ELF-1 (cell line): Measurements from ENCODE around the gene CDK14.

ENCODE experiments used
- DNase-seq: peaks from one replicate; pipeline ENCODE4 v3.0.0-alpha.2; 2016; ENCODE audit warnings: low read depth, low spot score

The CDK14 gene

DNA sequence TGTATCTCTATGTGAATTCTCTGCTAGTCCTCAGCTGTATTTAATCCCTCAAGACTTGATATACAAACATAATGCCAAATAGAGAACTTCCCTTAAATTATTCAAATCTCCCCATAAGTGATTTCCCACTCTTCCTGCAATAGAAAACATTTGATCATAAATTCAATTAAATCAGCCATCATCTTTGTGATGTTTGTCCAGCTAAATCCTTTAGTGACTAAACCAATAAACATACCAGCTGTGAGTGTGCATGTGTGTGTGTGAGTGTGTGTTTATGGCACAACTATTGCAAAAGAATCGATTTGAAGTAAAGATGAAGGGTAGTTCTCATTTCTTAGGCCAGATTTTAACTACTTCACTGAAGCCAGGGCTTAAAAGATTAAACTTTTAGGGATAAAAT lies 492.6 kb downstream of the CDK14 start:
- no peak for DNase-seq

DNA sequence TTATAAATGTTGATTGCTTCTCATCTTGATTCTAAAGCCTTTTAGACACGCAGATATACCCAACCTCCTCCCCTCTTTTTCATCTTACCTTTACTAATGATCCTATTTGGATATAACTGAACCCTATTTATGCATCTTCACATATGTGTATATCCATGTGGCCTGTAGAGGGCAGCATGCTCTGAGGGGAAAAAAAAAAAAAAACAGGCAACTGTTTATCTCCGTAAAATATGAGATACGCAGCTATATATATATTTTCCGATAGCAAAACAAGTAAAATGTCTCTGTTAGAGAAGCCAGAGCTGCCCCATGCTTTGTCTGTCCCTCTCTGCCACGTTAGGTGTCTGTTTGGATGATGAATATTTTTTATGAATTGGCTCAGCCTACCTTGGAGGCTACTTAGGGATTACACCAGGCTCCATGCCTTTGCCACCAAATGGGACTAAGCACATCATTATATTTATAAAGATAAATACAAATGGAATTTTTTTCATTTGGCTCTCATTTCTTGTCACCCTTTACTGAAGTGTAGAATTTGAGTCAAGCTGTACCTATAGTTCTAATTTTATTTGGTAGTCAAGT lies 493.4 kb downstream of the CDK14 start:
- no peak for DNase-seq

DNA sequence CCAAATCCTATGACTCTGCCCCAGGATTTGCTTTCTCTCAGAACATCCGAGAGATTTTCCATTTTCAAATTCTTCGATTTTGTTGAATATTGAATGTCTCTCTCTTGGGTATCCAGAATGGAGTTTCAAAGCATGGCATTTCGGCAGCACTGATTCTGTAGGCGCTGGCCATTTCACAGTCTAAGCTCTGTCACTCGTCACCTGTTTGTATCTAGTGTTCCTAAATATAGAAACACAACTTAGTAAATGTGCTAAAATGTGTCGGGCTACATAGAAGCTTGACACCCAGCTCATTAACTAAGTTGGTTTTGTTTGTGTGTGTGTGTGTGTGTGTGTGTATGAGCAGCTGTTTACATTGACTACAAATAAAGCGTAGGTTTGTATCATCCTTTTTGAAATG lies 494.6 kb downstream of the CDK14 start:
- DNase-seq = no peak

GRCh38 chr7:91091631-91092030 lies 495.5 kb downstream of the CDK14 start:
- no peak for DNase-seq

- no peak for DNase-seq
These were observed 497.1 kb downstream of the CDK14 start for GRCh38 chr7:91093181-91093580.

DNA sequence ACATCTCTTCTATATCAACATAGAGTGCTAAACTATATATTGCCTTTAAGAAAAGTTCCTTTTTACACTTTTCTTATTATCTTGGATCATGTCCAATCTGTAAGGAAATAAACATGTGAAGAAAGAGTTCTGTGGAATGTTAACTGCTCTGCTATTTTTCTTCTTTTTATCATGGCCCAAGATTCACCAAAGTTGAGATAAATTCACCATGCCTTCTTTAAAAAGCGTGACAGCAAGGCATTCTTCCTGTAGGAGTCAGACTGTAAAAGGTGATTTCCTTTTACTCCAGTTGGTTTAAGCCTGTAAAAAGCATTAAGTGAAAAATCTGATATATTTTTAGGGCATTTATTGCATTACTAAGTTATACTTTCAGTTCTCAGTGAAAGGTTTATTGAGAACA lies 502.4 kb downstream of the CDK14 start:
- no peak for DNase-seq

GRCh38 chr7:91103363-91103762 lies 507.2 kb downstream of the CDK14 start:
- peak; percentile 9 for DNase-seq

DNA sequence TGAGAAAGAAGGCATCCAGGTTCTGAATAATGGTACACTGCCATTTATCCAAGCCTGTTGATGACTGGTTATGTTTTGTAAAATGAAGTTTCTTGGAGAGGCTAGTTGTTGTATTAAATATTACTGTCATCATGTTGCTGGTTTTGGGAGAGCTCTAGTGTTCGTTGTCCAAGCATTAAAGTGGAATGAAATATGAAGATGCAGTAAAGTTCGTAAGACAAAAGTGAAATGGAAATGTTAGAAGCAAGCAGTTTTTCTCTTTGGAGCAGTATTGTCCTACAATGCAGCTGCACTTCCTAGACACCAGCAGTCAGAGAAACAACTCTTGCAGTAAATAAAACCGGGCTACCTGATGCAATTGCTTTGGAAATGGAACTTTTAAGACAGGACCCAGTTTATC lies 511.3 kb downstream of the CDK14 start:
- DNase-seq = no peak

- DNase-seq = no peak
These were observed 513.1 kb downstream of the CDK14 start for GRCh38 chr7:91109200-91109599.

- DNase-seq = no peak
These were observed 516.8 kb downstream of the CDK14 start for GRCh38 chr7:91112902-91113341.

GRCh38 chr7:91114232-91114631 lies 518.1 kb downstream of the CDK14 start:
- DNase-seq = no peak

- DNase-seq = peak; percentile 20
These were observed 530.6 kb downstream of the CDK14 start for GRCh38 chr7:91126762-91127161.

DNA sequence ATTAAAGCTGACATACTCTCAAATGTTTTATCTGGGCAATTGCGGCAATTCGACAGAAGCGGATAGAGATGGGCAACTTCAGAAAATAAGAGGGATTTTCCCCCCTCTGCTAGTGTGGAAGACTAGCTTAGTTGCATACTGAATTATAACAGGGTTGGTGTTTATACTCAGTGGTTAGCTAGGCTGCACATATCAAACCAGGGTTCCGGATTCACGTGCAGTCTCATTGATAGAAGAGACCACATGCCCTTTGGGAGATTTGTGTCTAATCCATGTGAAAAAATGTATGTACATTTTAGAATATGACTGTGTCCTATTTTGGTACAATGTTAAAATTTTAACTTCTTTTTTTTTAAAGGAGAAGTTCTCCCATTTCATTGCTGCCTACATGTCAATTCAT lies 531.2 kb downstream of the CDK14 start:
- no peak for DNase-seq

GRCh38 chr7:91127959-91128358 lies 531.8 kb downstream of the CDK14 start:
- DNase-seq = no peak

GRCh38 chr7:91128683-91129348 lies 532.7 kb downstream of the CDK14 start:
- no peak for DNase-seq

- no peak for DNase-seq
These were observed 539.2 kb downstream of the CDK14 start for GRCh38 chr7:91135300-91135699.

DNA sequence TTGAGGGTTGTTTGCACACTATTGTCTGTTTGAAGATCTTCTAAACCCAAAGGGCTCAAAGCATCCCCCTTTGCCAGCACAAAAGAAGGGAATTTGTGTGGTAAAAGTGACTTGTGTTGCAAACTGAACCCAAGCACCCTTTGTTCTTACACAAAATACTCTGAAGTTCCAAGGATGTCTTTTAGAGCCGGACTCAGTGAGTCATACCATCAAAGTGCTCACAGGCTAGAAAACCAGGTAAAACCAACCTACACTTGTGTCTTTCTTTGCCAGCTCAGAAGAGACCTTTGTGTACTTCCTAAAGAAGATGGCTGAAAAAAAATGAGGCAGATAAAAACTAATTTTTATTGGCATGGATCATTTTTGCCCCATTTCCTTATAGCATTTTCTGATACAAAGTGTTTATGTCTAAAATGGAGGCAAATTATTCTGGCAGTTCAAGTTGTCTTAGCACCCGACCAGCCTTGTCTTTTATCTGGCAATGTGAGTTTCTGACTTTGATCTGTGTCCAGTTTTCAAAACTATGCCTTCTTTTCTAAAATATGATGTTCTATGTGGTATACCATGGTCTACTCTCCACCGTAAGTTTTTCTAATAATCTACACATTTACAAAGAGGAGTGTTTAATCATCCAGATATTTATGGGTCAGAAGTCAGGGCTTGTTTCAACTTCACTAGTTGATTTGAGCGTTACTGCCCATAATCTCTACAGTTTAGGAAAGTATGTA lies 539.7 kb downstream of the CDK14 start:
- no peak for DNase-seq

GRCh38 chr7:91137153-91137787 lies 541.1 kb downstream of the CDK14 start:
- no peak for DNase-seq

- no peak for DNase-seq
These were observed 541.8 kb downstream of the CDK14 start for GRCh38 chr7:91137788-91138368.

DNA sequence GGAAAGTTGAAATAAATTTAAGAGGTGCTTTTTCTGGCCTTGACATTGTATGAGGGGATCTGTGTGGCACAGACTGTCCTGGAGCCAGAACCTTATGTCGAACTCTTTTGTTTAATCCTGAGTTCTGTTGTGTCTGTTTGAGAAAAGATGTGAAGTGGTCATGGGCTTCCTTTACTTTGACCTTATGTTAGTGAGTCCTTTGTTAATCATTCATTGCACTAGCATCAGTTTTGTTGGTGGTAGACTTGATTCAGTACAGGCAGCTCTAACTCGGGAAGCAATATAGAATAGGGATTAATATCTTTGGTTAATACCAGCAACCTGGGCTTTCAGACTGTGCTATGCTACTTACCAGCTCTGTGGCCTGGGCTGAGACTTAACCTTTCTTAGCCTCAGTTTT lies 544.2 kb downstream of the CDK14 start:
- DNase-seq = no peak

- no peak for DNase-seq
These were observed 544.9 kb downstream of the CDK14 start for GRCh38 chr7:91140982-91141381.

DNA sequence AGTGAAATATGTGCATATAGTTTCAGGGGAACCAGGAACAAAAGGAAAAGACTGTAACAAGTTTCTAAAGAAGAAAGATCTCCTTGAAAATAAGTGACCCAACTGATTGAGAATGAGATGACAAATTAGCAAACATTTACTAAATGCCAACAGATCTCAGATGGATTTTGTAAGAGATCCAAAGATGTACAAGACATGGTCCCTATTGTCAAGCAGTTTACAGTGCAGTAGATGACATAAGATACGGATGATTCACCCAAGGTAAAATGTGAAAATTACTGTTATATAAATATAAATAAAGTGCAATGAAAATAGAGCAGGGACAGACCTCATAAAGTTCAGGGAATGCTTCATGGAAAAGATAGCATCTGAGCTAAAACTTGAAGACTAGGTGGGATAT lies 546.6 kb downstream of the CDK14 start:
- DNase-seq = no peak
